Endometrial microvascular endothelial cells (primary cell): ENCODE data around the gene SLC9A7. TPM values are rescaled to one million over a fixed set of nuclear protein-coding genes. Genes with fewer than 3 reads are reported as not detected.
"Not testable (repeated sequence)": the region's sequence is repeated elsewhere in the genome, so short reads cannot be mapped to it uniquely, and the experiment has no call there.

Experiments
- in situ Hi-C: cut with HindIII; loops from 2 replicates; pipeline ENCODE4 v1.10.0; 2017; ENCODE audit warnings: low sequenced_read_pairs, low pct_unique_long_range_greater_than_20kb; ENCODE audit errors: inconsistent ontology term
- total RNA-seq: library from RNA; depleted of rRNA; stranded (reverse); fragments of >200 nt; gene quantifications from one replicate; pipeline ENCODE4 v1.2.3, GENCODE V29; 2015; ENCODE audit errors: inconsistent ontology term

SLC9A7 gene
- 13.7 TPM for total RNA-seq

GRCh38 chrX:46758956-46759644 lies at the start of gene SLC9A7:
Gene SLC9A7, minus strand, starts transcription at chrX:46759118. Its CDS starts 89 bp downstream, at chrX:46759029.
- in situ Hi-C loops: no loop called here

- in situ Hi-C loops: no loop called here
Observed at GRCh38 chrX:46805270-46805669, 46.4 kb upstream of the SLC9A7 start.

- in situ Hi-C loops: no loop called here
Observed at GRCh38 chrX:46803140-46803539, 44.2 kb upstream of the SLC9A7 start.

- in situ Hi-C loops: no loop called here
Observed at GRCh38 chrX:46796574-46797191, 37.8 kb upstream of the SLC9A7 start.

GRCh38 chrX:46793386-46794143 lies 34.6 kb upstream of the SLC9A7 start:
- in situ Hi-C loops: no loop called here

- in situ Hi-C loops: no loop called here
Observed at GRCh38 chrX:46792810-46793188, 33.9 kb upstream of the SLC9A7 start.

- in situ Hi-C loops: no loop called here
Observed at GRCh38 chrX:46791927-46792809, 33.2 kb upstream of the SLC9A7 start.

- in situ Hi-C loops: no loop called here
Observed at GRCh38 chrX:46788902-46789301, 30.0 kb upstream of the SLC9A7 start.

- in situ Hi-C loops: not testable (repeated sequence)
Observed at GRCh38 chrX:46784437-46784836, 25.5 kb upstream of the SLC9A7 start.

- in situ Hi-C loops: no loop called here
Observed at GRCh38 chrX:46782034-46782433, 23.1 kb upstream of the SLC9A7 start.

- in situ Hi-C loops: no loop called here
Observed at GRCh38 chrX:46777971-46778810, 19.3 kb upstream of the SLC9A7 start.

GRCh38 chrX:46770817-46771163 lies 11.9 kb upstream of the SLC9A7 start:
- in situ Hi-C loops: no loop called here

GRCh38 chrX:46770000-46770816 lies 11.3 kb upstream of the SLC9A7 start:
- in situ Hi-C loops: no loop called here

GRCh38 chrX:46762963-46763362 lies 4.0 kb upstream of the SLC9A7 start:
- in situ Hi-C loops: no loop called here

- in situ Hi-C loops: no loop called here
Observed at GRCh38 chrX:46759645-46759974, 692 bp upstream of the SLC9A7 start.

GRCh38 chrX:46758163-46758955 lies 559 bp downstream of the SLC9A7 start:
- in situ Hi-C loops: no loop called here

GRCh38 chrX:46757593-46757992 lies 1.3 kb downstream of the SLC9A7 start:
- in situ Hi-C loops: no loop called here
